HUES48 (cell line): Measurements from ENCODE around the gene FOS.
"Not testable (repeated sequence)": the region's sequence is repeated elsewhere in the genome, so short reads cannot be mapped to it uniquely, and the experiment has no call there.

ENCODE experiments used
- H3K27ac ChIP-seq: one replicate; pipeline ENCODE4 v1.7.0; 2013; ENCODE audit warnings: low read depth, low read length, inconsistent platforms
- H3K27me3 ChIP-seq: 2 replicates; pipeline ENCODE4 v1.6.1; 2013; ENCODE audit warnings: mild to moderate bottlenecking, low read length; ENCODE audit not compliant: control insufficient read depth, insufficient read depth
- H3K36me3 ChIP-seq: 2 replicates; pipeline ENCODE4 v1.6.1; 2013; ENCODE audit warnings: low read length; ENCODE audit not compliant: control insufficient read depth, insufficient read depth
- H3K4me1 ChIP-seq: 2 replicates; pipeline ENCODE4 v1.6.1; 2013; ENCODE audit warnings: mild to moderate bottlenecking, low read length; ENCODE audit not compliant: control insufficient read depth, insufficient read depth
- H3K4me3 ChIP-seq: 2 replicates; pipeline ENCODE4 v1.5.1; 2013; ENCODE audit warnings: mild to moderate bottlenecking, low read depth, low read length
- H3K9ac ChIP-seq: 2 replicates; pipeline ENCODE4 v1.6.1; 2013; ENCODE audit warnings: mild to moderate bottlenecking, low read depth, low read length, moderate library complexity
- H3K9me3 ChIP-seq: 2 replicates; pipeline ENCODE4 v1.6.1; 2013; ENCODE audit warnings: low read length; ENCODE audit not compliant: control insufficient read depth, insufficient read depth

The FOS gene

DNA sequence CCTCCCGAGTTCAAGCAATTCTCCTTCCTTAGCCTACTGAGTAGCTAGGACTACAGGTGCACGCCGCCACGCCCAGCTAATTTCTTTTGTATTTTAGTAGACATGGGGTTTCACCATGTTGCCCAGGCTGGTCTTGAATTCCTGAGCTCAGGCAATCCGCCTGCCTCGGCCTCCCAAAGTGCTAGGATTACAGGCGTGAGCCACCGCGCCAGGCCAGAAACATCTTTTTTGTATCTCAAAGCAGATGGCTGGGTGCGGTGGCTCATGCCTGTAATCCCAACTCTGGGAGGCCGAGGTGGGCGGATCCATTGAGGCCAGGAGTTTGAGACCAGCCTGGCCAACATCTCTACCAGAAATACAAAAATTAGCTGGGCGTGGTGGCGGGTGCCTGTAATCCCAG, 30.9 kb downstream of the FOS start:
- not testable (repeated sequence) for H3K36me3 ChIP-seq, H3K27ac ChIP-seq, H3K27me3 ChIP-seq, H3K9ac ChIP-seq, H3K9me3 ChIP-seq, H3K4me3 ChIP-seq
- H3K4me1 ChIP-seq, result peaks cover 13% of the 10 kb centered on the region

GRCh38 chr14:75310295-75311111, 31.9 kb downstream of the FOS start:
- Histone ChIP-seq H3K27me3 (no peaks in the 10 kb centered on the region), H3K36me3 (no peaks in the 10 kb centered on the region), H3K4me3 (no peak overlapping the region), H3K4me1 (peaks cover 13% of the 10 kb centered on the region), H3K27ac (peak overlapping the region; percentile 73), H3K9ac (no peak overlapping the region; the same call in 1 of the 2 replicates), H3K9me3 (no peaks in the 10 kb centered on the region)

DNA sequence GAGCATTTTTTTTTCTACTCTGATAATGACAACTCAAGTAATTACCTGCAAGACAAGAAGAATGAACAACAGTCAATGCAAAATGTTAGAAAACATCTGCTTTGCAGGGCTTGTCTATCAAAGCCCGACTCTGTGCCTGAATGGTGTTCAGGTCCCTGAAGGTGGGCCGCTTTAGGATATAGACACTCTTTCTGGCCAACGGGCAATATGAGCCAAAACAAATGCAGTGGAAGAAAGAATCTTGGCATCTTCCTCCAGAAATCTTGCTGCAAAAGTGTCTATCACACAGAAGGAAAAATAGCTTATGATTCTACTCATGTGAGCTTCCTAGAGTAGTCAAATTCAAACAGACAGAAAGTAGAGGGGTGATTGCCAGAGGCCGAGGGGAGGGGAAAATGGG, 32.7 kb downstream of the FOS start:
- no peaks in the 10 kb centered on the region for H3K9me3 ChIP-seq
- H3K27ac ChIP-seq, result no peak overlapping the region
- peaks cover 13% of the 10 kb centered on the region for H3K4me1 ChIP-seq
- H3K36me3 ChIP-seq, result no peaks in the 10 kb centered on the region
- no peak overlapping the region for H3K9ac ChIP-seq
- no peak overlapping the region for H3K4me3 ChIP-seq
- no peaks in the 10 kb centered on the region for H3K27me3 ChIP-seq

- Histone ChIP-seq H3K27ac (no peak overlapping the region), H3K4me3 (no peak overlapping the region), H3K36me3 (no peaks in the 10 kb centered on the region), H3K27me3 (no peaks in the 10 kb centered on the region), H3K9ac (no peak overlapping the region), H3K9me3 (no peaks in the 10 kb centered on the region), H3K4me1 (peaks cover 9% of the 10 kb centered on the region)
Measured at GRCh38 chr14:75312341-75312740, 33.7 kb downstream of the FOS start.

GRCh38 chr14:75313294-75313693, 34.7 kb downstream of the FOS start:
- H3K36me3 ChIP-seq, result no peaks in the 10 kb centered on the region
- peaks cover 6% of the 10 kb centered on the region for H3K4me1 ChIP-seq
- no peak overlapping the region for H3K4me3 ChIP-seq
- no peaks in the 10 kb centered on the region for H3K9me3 ChIP-seq
- no peak overlapping the region for H3K9ac ChIP-seq
- no peaks in the 10 kb centered on the region for H3K27me3 ChIP-seq
- no peak overlapping the region for H3K27ac ChIP-seq

- no peak overlapping the region for H3K27ac ChIP-seq
Measured at GRCh38 chr14:75315144-75315543, 36.5 kb downstream of the FOS start.

DNA sequence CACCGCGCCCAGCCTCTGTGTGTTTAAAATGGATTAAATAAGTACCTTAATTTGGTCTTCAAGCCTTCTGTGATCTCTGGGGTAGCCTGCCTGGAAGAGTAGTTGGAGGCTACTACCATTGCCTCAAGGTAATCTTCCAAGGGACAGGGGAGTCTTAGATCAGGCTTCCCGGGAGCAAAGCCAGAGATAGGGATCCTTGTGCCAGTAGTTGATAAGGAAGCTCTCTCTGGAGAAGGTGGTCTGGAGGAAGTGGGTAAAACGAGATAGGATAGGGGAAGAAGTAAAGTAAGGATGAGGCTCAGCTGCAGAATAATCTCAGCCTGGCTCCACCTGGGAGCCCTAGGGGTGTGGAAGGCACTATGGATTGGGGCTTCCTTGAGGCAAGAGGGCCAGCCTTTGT, 38.5 kb downstream of the FOS start:
- Histone ChIP-seq H3K4me1 (no peaks in the 10 kb centered on the region), H3K27me3 (no peaks in the 10 kb centered on the region), H3K36me3 (no peaks in the 10 kb centered on the region), H3K27ac (no peak overlapping the region), H3K4me3 (no peak overlapping the region), H3K9ac (no peak overlapping the region), H3K9me3 (no peaks in the 10 kb centered on the region)

More at GRCh38 chr14:75315144-75315543, 36.5 kb downstream of the FOS start:
- Histone ChIP-seq H3K36me3 (no peaks in the 10 kb centered on the region), H3K9ac (no peak overlapping the region), H3K27me3 (no peaks in the 10 kb centered on the region), H3K9me3 (no peaks in the 10 kb centered on the region), H3K4me1 (peaks cover 4% of the 10 kb centered on the region), H3K4me3 (no peak overlapping the region)

- H3K4me1 ChIP-seq, result no peaks in the 10 kb centered on the region; the same call in 1 of the 2 replicates
- H3K27ac ChIP-seq, result no peak overlapping the region
- no peaks in the 10 kb centered on the region for H3K9me3 ChIP-seq
- no peak overlapping the region for H3K4me3 ChIP-seq
- H3K36me3 ChIP-seq, result no peaks in the 10 kb centered on the region
- no peaks in the 10 kb centered on the region for H3K27me3 ChIP-seq
- H3K9ac ChIP-seq, result no peak overlapping the region
Measured at GRCh38 chr14:75318353-75318752, 39.7 kb downstream of the FOS start.

GRCh38 chr14:75319021-75319420, 40.4 kb downstream of the FOS start:
- no peaks in the 10 kb centered on the region for H3K9me3 ChIP-seq

GRCh38 chr14:75320196-75320595, 41.6 kb downstream of the FOS start:
- Histone ChIP-seq H3K4me1 (no peaks in the 10 kb centered on the region; the same call in 1 of the 2 replicates), H3K9ac (no peak overlapping the region), H3K27ac (no peak overlapping the region), H3K4me3 (no peak overlapping the region), H3K36me3 (no peaks in the 10 kb centered on the region), H3K9me3 (no peaks in the 10 kb centered on the region), H3K27me3 (no peaks in the 10 kb centered on the region)

More at GRCh38 chr14:75319021-75319420, 40.4 kb downstream of the FOS start:
- H3K4me3 ChIP-seq, result no peak overlapping the region
- H3K27ac ChIP-seq, result no peak overlapping the region
- no peaks in the 10 kb centered on the region for H3K36me3 ChIP-seq
- H3K9ac ChIP-seq, result no peak overlapping the region
- H3K4me1 ChIP-seq, result no peaks in the 10 kb centered on the region; the same call in 1 of the 2 replicates
- H3K27me3 ChIP-seq, result no peaks in the 10 kb centered on the region

DNA sequence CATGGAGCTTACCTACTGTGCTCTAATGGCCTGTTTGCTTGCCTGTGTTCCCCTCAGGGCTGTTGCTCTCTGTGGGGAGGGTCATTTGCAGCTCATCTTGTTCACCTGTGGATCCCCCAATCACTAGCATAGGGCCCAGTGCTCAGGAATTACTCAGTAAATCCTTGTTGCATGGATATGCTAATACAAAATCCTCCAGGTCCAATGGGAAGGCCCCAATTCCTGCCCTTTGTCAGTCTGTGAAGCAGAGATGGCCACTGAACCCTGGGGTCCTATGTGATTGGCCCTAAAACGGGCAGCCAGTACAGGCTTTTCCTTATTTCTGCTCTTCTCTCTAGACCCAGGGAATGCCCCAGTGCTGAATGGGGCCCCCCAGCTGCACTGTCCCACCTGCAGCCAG, 44.1 kb downstream of the FOS start:
- Histone ChIP-seq H3K9ac (no peak overlapping the region), H3K27me3 (no peaks in the 10 kb centered on the region), H3K4me1 (no peaks in the 10 kb centered on the region; the same call in 1 of the 2 replicates), H3K27ac (no peak overlapping the region), H3K36me3 (no peaks in the 10 kb centered on the region), H3K9me3 (no peaks in the 10 kb centered on the region), H3K4me3 (no peak overlapping the region)
